H1 (cell line): ENCODE measurements around the gene APOO. TPM values are rescaled to one million over a fixed set of nuclear protein-coding genes. Genes with fewer than 3 reads are reported as not detected.

Source experiments
- CTCF ChIA-PET: fragments of 300-600 bp; sonication (Branson Sonifier 250); formaldehyde crosslinking; loops from one replicate; lab custom pipeline; 2021; ENCODE audit not compliant: partially characterized antibody; lab: Charles Lee
- POLR2A ChIA-PET: fragments of 300-600 bp; sonication (Branson Sonifier 250); formaldehyde crosslinking; loops from one replicate; lab custom pipeline; 2021; ENCODE audit warnings: inconsistent platforms; ENCODE audit not compliant: partially characterized antibody; lab: Charles Lee
- DNase-seq, 2 experiments: peaks; one replicate each; pipeline versions ENCODE4 v3.0.0 to v3.0.0-alpha.2; 2010 to 2022; ENCODE audit warnings: low spot score in 2 of 2, low read depth in 1 of 2, mixed read lengths in 1 of 2
- FAIRE-seq: peaks from 2 replicates; lab custom pipeline; 2011; peaks lifted over from hg19 to GRCh38; lab: Jason Lieb, UNC
- H2AFZ ChIP-seq: 2 replicates; pipeline ENCODE4 v1.8.1; 2012; ENCODE audit warnings: low read length, inconsistent platforms
- H2AK5ac ChIP-seq: 2 replicates; pipeline ENCODE4 v1.6.1; 2013; ENCODE audit warnings: low read depth, low read length
- H2BK120ac ChIP-seq: replicated peaks from 2 replicates; pipeline ENCODE3; 2013; ENCODE audit warnings: low read depth, low read length, inconsistent platforms
- H2BK12ac ChIP-seq: 2 replicates; pipeline ENCODE4 v1.6.1; 2013; ENCODE audit warnings: low read depth, low read length
- H2BK15ac ChIP-seq: 2 replicates; pipeline ENCODE4 v1.6.1; 2013; ENCODE audit warnings: low read length
- H2BK20ac ChIP-seq: 2 replicates; pipeline ENCODE4 v1.6.1; 2013; ENCODE audit warnings: low read length
- H2BK5ac ChIP-seq: 2 replicates; pipeline ENCODE4 v1.6.1; 2013; ENCODE audit warnings: low read depth, low read length
- H3K14ac ChIP-seq: 2 replicates; pipeline ENCODE4 v1.6.1; 2013; ENCODE audit warnings: inconsistent platforms; ENCODE audit not compliant: insufficient read length
- H3K18ac ChIP-seq: 2 replicates; pipeline ENCODE4 v1.6.1; 2013; ENCODE audit warnings: low read length; ENCODE audit errors: extremely low read depth
- H3K23ac ChIP-seq: 2 replicates; pipeline ENCODE4 v1.6.1; 2013; ENCODE audit warnings: inconsistent platforms; ENCODE audit not compliant: insufficient read length
- H3K23me2 ChIP-seq: 2 replicates; pipeline ENCODE4 v1.6.1; 2013; ENCODE audit warnings: low read depth, low read length
- H3K27ac ChIP-seq: 2 replicates; pipeline ENCODE4 v1.6.1; 2011; ENCODE audit warnings: low read depth, low read length, inconsistent platforms
- H3K27me3 ChIP-seq, 4 experiments: replicated peaks in 1 of 4; 1 replicate in 1 of 4; 2 replicates in 3 of 4; pipeline versions ENCODE4 v1.6.1 to v1.8.1; 2011 to 2013; ENCODE audit warnings: low read length in 3 of 4, mild to moderate bottlenecking in 3 of 4, inconsistent platforms in 2 of 4, mixed read lengths in 2 of 4, moderate library complexity in 1 of 4; ENCODE audit not compliant: control insufficient read depth in 3 of 4, insufficient read depth in 3 of 4; ENCODE audit errors: extremely low read depth in 1 of 4
- H3K36me3 ChIP-seq, 4 experiments: 2 replicates each; pipeline versions ENCODE4 v1.6.1 to v1.8.1; 2011 to 2013; ENCODE audit warnings: mild to moderate bottlenecking in 4 of 4, low read length in 3 of 4, moderate library complexity in 2 of 4, control low read depth in 1 of 4, inconsistent platforms in 1 of 4; ENCODE audit not compliant: insufficient read depth in 4 of 4, control insufficient read depth in 2 of 4
- H3K4ac ChIP-seq: replicated peaks from 2 replicates; pipeline ENCODE3; 2013; ENCODE audit warnings: low read length, low read depth, mixed read lengths, inconsistent platforms; ENCODE audit not compliant: insufficient read length
- H3K4me1 ChIP-seq, 4 experiments: replicated peaks in 1 of 4; 1 replicate in 1 of 4; 2 replicates in 3 of 4; pipeline versions ENCODE4 v1.6.1 to v1.8.1; 2011 to 2013; ENCODE audit warnings: low read length in 3 of 4, inconsistent platforms in 2 of 4, mixed read lengths in 1 of 4; ENCODE audit not compliant: insufficient read depth in 4 of 4, control insufficient read depth in 3 of 4
- H3K4me2 ChIP-seq, 2 experiments: 2 replicates each; pipeline versions ENCODE4 v1.6.1 to v1.8.1; 2011 to 2013; ENCODE audit warnings: low read depth in 2 of 2, low read length in 2 of 2, control low read depth in 1 of 2, inconsistent platforms in 1 of 2, mild to moderate bottlenecking in 1 of 2; ENCODE audit not compliant: insufficient read depth in 1 of 2
- H3K4me3 ChIP-seq, 4 experiments: fragments of 200-600, 300-600 bp in 1 of 4; sonication (generic), shearing (Covaris generic), sonication (Bioruptor Twin) in 1 of 4; 2 replicates each; pipeline versions ENCODE4 v1.5.1 to v1.8.1; 2011 to 2016; ENCODE audit warnings: low read length in 4 of 4, low read depth in 3 of 4, control low read depth in 2 of 4, inconsistent platforms in 2 of 4, mild to moderate bottlenecking in 2 of 4, mixed read lengths in 1 of 4, moderate library complexity in 1 of 4; ENCODE audit not compliant: insufficient read depth in 2 of 4; ENCODE audit errors: extremely low read depth in 1 of 4
- H3K56ac ChIP-seq: replicated peaks from 2 replicates; pipeline ENCODE3; 2013; ENCODE audit warnings: low read depth, mild to moderate bottlenecking, mixed read lengths, low read length, inconsistent platforms; ENCODE audit not compliant: insufficient read length
- H3K79me1 ChIP-seq: 2 replicates; pipeline ENCODE4 v1.6.1; 2013; ENCODE audit warnings: low read depth, low read length, control low read depth
- H3K79me2 ChIP-seq, 2 experiments: 2 replicates each; pipeline versions ENCODE4 v1.6.1 to v1.8.1; 2012 to 2013; ENCODE audit warnings: low read length in 2 of 2, mild to moderate bottlenecking in 2 of 2, inconsistent platforms in 1 of 2; ENCODE audit not compliant: insufficient read depth in 2 of 2, control insufficient read depth in 1 of 2
- H3K9ac ChIP-seq, 4 experiments: replicated peaks in 1 of 4; 1 replicate in 1 of 4; 2 replicates in 3 of 4; pipeline versions ENCODE4 v1.6.1 to v1.8.1; 2011 to 2013; ENCODE audit warnings: low read depth in 3 of 4, low read length in 3 of 4, control low read depth in 2 of 4, mild to moderate bottlenecking in 2 of 4, moderate library complexity in 2 of 4, inconsistent platforms in 1 of 4; ENCODE audit errors: extremely low read depth in 1 of 4
- H3K9me3 ChIP-seq, 2 experiments: 2 replicates each; pipeline versions ENCODE4 v1.6.1 to v1.8.1; 2012 to 2013; ENCODE audit warnings: mild to moderate bottlenecking in 2 of 2, moderate library complexity in 2 of 2, control low read depth in 1 of 2, inconsistent platforms in 1 of 2, low read depth in 1 of 2, low read length in 1 of 2, mixed read lengths in 1 of 2; ENCODE audit not compliant: insufficient read depth in 2 of 2
- H4K20me1 ChIP-seq, 2 experiments: replicated peaks in 1 of 2; 2 replicates each; pipeline versions ENCODE3 to v1.8.1; 2011 to 2013; ENCODE audit warnings: inconsistent platforms in 2 of 2, low read length in 2 of 2, mild to moderate bottlenecking in 1 of 2; ENCODE audit not compliant: insufficient read depth in 2 of 2, control insufficient read depth in 1 of 2
- H4K5ac ChIP-seq: 2 replicates; pipeline ENCODE4 v1.6.1; 2013; ENCODE audit warnings: low read length, low read depth, mixed read lengths, inconsistent platforms; ENCODE audit not compliant: insufficient read length
- H4K8ac ChIP-seq: 2 replicates; pipeline ENCODE4 v1.8.0; 2013; ENCODE audit warnings: mild to moderate bottlenecking, moderate library complexity, low read length, inconsistent platforms; ENCODE audit not compliant: insufficient read depth; ENCODE audit errors: extremely low read depth
- H4K91ac ChIP-seq: replicated peaks from 2 replicates; pipeline ENCODE3; 2013; ENCODE audit warnings: low read length, mixed read lengths, inconsistent platforms; ENCODE audit not compliant: insufficient read length
- CTBP2 ChIP-seq: IDR thresholded peaks from 2 replicates; pipeline ENCODE4 v1.7.0; 2011; ENCODE audit warnings: borderline replicate concordance, mild to moderate bottlenecking, moderate library complexity, mixed read lengths, low read length; ENCODE audit not compliant: insufficient read depth, insufficient read length
- EP300 ChIP-seq, 2 experiments: IDR thresholded peaks; 1 replicate in 1 of 2; 2 replicates in 1 of 2; pipeline ENCODE4 v1.6.1; 2011 to 2012; ENCODE audit warnings: low read depth in 2 of 2, low read length in 2 of 2, mild to moderate bottlenecking in 2 of 2, borderline replicate concordance in 1 of 2, inconsistent platforms in 1 of 2, moderate library complexity in 1 of 2
- MAX ChIP-seq: IDR thresholded peaks from 2 replicates; pipeline ENCODE4 v1.6.1; 2012; ENCODE audit warnings: inconsistent platforms
- NANOG ChIP-seq: IDR thresholded peaks from 2 replicates; pipeline ENCODE4 v1.6.1; 2011; ENCODE audit warnings: low read length, low read depth, mild to moderate bottlenecking, inconsistent platforms; ENCODE audit not compliant: insufficient read depth, poor library complexity, severe bottlenecking
- NRF1 ChIP-seq: IDR thresholded peaks from 2 replicates; pipeline ENCODE4 v1.6.1; 2011; ENCODE audit warnings: mild to moderate bottlenecking, low read depth, low read length, improper control_type of control experiment
- TCF12 ChIP-seq: IDR thresholded peaks from 2 replicates; pipeline ENCODE4 v1.6.1; 2011; ENCODE audit warnings: low read depth, mild to moderate bottlenecking, low read length
- WGBS, 2 experiments: shearing (Covaris generic) in 1 of 2; methylation state at CpG; one replicate each; pipeline versions ENCODE4 v1.1.6 to v1.1.7; 2013 to 2015; ENCODE audit warnings: low lambda C conversion rate in 2 of 2, mixed read lengths in 2 of 2, inconsistent platforms in 1 of 2, low coverage in 1 of 2, missing lambda C conversion rate in 1 of 2; ENCODE audit not compliant: insufficient replicate concordance in 2 of 2, insufficient coverage in 1 of 2, insufficient read length in 1 of 2; ENCODE audit errors: extremely low coverage in 1 of 2, missing lambda C conversion rate in 1 of 2; 5-methylcytosine and 5-hydroxymethylcytosine counted together
- polyA plus RNA-seq, 7 experiments: library from polyadenylated mRNA; depleted of rRNA in 3 of 7; stranded (reverse) in 5 of 7; unstranded in 2 of 7; fragments of >200 nt in 5 of 7; fragments of 200-250 nt in 2 of 7; gene quantifications; 1 replicate in 5 of 7; 2 replicates in 1 of 7; 4 replicates in 1 of 7; pipeline versions ENCODE4 v1.2.1 to v1.2.3, GENCODE V29; 2011 to 2013; ENCODE audit warnings: missing spikeins in 2 of 7, mixed read lengths in 2 of 7
- total RNA-seq: library from RNA; stranded (reverse); fragmentation: NEBNext Ultra II Directional; extraction: Animal tissue kit (Norgen Biotek cat#: 25700); gene quantifications from 2 replicates; pipeline ENCODE4 v1.2.1, GENCODE V29; 2021

The APOO gene
- total and polyA plus RNA-seq, 2 of the 8 experiments (the other 6 are each of a cell fraction or from before 2014, with no cell fraction given), result 25.7 to 45.0 TPM

GRCh38 chrX:23811656-23812055, 96.1 kb downstream of the APOO start:
- 91% methylated on average over 3 of the region's 6 CpGs; no CpG with 5 or more reads in 1 of the 2 experiments for WGBS, 2 experiments
- CTCF ChIA-PET, result interaction anchor here (0.6 kb wide), 1 partner anchor 54 kb away, joined by 3 read pairs; no protein-coding TSS in a partner anchor
- Histone ChIP-seq H3K27ac (no peak overlapping the region), H3K56ac (no peak overlapping the region), H3K14ac (no peak overlapping the region), H3K79me2 (no peaks in the 10 kb centered on the region), H3K23ac (no peak overlapping the region), H3K23me2 (no peaks in the 10 kb centered on the region), H4K8ac (no peak overlapping the region), H3K4ac (no peak overlapping the region), H3K9me3 (no peaks in the 10 kb centered on the region), H3K27me3 (no peaks in the 10 kb centered on the region), H2AK5ac (no peak overlapping the region), H3K79me1 (no peaks in the 10 kb centered on the region), H4K20me1 (no peaks in the 10 kb centered on the region), H3K4me1 (peaks cover 0 to 7% (median 0%) of the 10 kb centered on the region in 4 experiments; a peak in 1 of 7 replicates), H2BK15ac (no peak overlapping the region), H3K4me3 (no peak overlapping the region), H4K5ac (no peak overlapping the region), H2BK120ac (no peak overlapping the region), H3K36me3 (no peaks in the 10 kb centered on the region), H2BK20ac (no peak overlapping the region), H3K18ac (no peak overlapping the region), H2BK5ac (no peak overlapping the region), H4K91ac (no peak overlapping the region), H2BK12ac (no peak overlapping the region), H3K9ac (no peak overlapping the region), H3K4me2 (no peak overlapping the region), H2AFZ (no peak overlapping the region)
- DNase-seq, result no peak
- no peak for TF ChIP-seq NANOG
- TF ChIP-seq MAX, result no peak
- no peak for TF ChIP-seq NRF1
- TF ChIP-seq EP300 (IDR thresholded peaks at IDR 0.05; ENCODE audit: borderline replicate concordance in 1 of 2, low read depth in 2 of 2, low read length in 2 of 2), result no peak
- no peak for TF ChIP-seq TCF12
- no peak for TF ChIP-seq CTBP2
- POLR2A ChIA-PET, result no interaction called here
- FAIRE-seq, result no peak
